HEK293T (cell line): ENCODE data around the gene SCG2.

ENCODE experiments used
- ARNT ChIP-seq: fragments of 450-650 bp; IDR thresholded peaks from 2 replicates; pipeline ENCODE4 v1.6.1; 2017; ENCODE audit warnings: mild to moderate bottlenecking
- BHLHE40 ChIP-seq: fragments of 450-650 bp; IDR thresholded peaks from 2 replicates; pipeline ENCODE4 v1.6.1; 2016; ENCODE audit warnings: mild to moderate bottlenecking, moderate library complexity, borderline replicate concordance
- ELF4 ChIP-seq: fragments of 450-650 bp; IDR thresholded peaks from 2 replicates; pipeline ENCODE4 v1.6.1; 2017; ENCODE audit warnings: antibody characterized with exemption
- FOXA1 ChIP-seq: fragments of 450-650 bp; IDR thresholded peaks from 2 replicates; pipeline ENCODE4 v1.6.1; 2016; ENCODE audit warnings: mild to moderate bottlenecking
- FOXK2 ChIP-seq: fragments of 450-650 bp; IDR thresholded peaks from 2 replicates; pipeline ENCODE4 v1.6.1; 2016; ENCODE audit warnings: mild to moderate bottlenecking
- FOXM1 ChIP-seq: fragments of 450-650 bp; IDR thresholded peaks from 2 replicates; pipeline ENCODE4 v1.6.1; 2017; ENCODE audit warnings: mild to moderate bottlenecking, borderline replicate concordance
- L3MBTL2 ChIP-seq: fragments of 450-650 bp; conservative IDR thresholded peaks from 2 replicates; pipeline ENCODE4 v1.6.1; 2016; ENCODE audit warnings: mild to moderate bottlenecking
- NFRKB ChIP-seq: fragments of 450-650 bp; IDR thresholded peaks from 2 replicates; pipeline ENCODE4 v1.6.1; 2016; ENCODE audit warnings: mild to moderate bottlenecking, moderate library complexity
- PKNOX1 ChIP-seq: fragments of 450-650 bp; IDR thresholded peaks from 2 replicates; pipeline ENCODE4 v1.6.1; 2016
- SP1 ChIP-seq: fragments of 450-650 bp; IDR thresholded peaks from 2 replicates; pipeline ENCODE4 v1.6.1; 2017
- TARDBP ChIP-seq: fragments of 450-650 bp; IDR thresholded peaks from 2 replicates; pipeline ENCODE4 v1.6.1; 2016
- ZNF384 ChIP-seq: fragments of 450-650 bp; IDR thresholded peaks from 2 replicates; pipeline ENCODE4 v1.6.1; 2016

GRCh38 chr2:223591596-223591995 lies 10.6 kb downstream of the SCG2 start:
- TF ChIP-seq TARDBP (no peak), ARNT (no peak), BHLHE40 (no peak), ZNF384 (no peak), FOXA1 (no peak), SP1 (no peak), FOXK2 (no peak), NFRKB (no peak), L3MBTL2 (no peak), ELF4 (no peak), FOXM1 (no peak), PKNOX1 (no peak)
